A673 (cell line): Measurements from ENCODE around the gene PLAC9.

Source experiments
- EZH2 ChIP-seq: fragments of 200-600 bp; sonication (generic); IDR thresholded peaks from 2 replicates; pipeline ENCODE4 v1.6.1; 2017; ENCODE audit warnings: borderline replicate concordance, low read depth, mild to moderate bottlenecking, mixed read lengths, antibody characterized with exemption, low read length; ENCODE audit not compliant: poor library complexity, severe bottlenecking
- TF ChIP-seq, protein P1 (sequence below): fragments of 300-800, 200-600 bp; sonication (generic); conservative IDR thresholded peaks from 2 replicates; pipeline ENCODE4 v1.5.1; 2017; ENCODE audit warnings: low read depth, mild to moderate bottlenecking, antibody characterized with exemption, low read length, moderate library complexity, mixed read lengths

DNA sequence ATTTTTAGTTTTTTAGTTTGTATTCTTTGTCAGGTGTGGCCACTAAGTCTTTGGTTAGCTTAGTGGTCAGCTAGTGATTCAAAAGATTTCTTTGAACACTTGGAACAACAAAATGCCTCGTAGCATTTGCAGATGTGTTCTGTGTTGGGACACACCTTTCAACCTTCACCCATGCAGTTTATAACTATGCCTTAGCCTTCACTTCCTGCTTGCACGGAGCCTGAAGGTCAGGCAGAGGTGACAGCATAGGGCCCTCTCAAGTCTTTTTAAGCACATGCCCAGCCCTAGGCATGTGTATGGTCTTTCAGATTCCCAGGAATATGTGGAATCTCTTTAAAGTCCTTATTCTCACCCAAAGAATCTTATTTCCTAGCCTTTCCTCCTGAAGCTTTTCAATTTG lies 17.6 kb downstream of the PLAC9 start:
- TF ChIP-seq, protein P1, sequence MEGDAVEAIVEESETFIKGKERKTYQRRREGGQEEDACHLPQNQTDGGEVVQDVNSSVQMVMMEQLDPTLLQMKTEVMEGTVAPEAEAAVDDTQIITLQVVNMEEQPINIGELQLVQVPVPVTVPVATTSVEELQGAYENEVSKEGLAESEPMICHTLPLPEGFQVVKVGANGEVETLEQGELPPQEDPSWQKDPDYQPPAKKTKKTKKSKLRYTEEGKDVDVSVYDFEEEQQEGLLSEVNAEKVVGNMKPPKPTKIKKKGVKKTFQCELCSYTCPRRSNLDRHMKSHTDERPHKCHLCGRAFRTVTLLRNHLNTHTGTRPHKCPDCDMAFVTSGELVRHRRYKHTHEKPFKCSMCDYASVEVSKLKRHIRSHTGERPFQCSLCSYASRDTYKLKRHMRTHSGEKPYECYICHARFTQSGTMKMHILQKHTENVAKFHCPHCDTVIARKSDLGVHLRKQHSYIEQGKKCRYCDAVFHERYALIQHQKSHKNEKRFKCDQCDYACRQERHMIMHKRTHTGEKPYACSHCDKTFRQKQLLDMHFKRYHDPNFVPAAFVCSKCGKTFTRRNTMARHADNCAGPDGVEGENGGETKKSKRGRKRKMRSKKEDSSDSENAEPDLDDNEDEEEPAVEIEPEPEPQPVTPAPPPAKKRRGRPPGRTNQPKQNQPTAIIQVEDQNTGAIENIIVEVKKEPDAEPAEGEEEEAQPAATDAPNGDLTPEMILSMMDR, result no peak
- TF ChIP-seq EZH2, result no peak
